Measurements from ENCODE around the gene HNRNPH2.

HNRNPH2 gene

DNA sequence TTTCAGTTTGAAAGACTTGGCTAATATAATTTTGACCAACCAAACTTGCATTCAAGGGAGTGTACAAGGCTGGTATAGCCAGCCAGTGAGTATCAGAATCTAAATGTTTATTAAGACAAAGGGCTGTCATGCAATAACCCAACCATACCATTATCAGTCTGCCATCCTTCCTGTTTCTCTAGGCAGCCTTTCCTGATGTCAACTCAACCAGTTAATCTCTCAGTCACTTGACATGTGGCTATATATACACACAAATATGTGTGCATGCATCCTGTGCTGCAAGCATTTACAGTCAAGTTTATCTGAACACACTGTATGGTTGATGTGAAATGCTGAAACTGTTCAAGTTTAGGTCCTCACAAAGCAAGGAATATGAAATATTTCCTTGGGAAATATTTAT is 39.2 kb upstream of the HNRNPH2 start:
- H2AFZ ChIP-seq (ENCODE audit: low read depth, low read length, severe bottlenecking): no peak overlapping the region
- TF ChIP-seq, protein P1, sequence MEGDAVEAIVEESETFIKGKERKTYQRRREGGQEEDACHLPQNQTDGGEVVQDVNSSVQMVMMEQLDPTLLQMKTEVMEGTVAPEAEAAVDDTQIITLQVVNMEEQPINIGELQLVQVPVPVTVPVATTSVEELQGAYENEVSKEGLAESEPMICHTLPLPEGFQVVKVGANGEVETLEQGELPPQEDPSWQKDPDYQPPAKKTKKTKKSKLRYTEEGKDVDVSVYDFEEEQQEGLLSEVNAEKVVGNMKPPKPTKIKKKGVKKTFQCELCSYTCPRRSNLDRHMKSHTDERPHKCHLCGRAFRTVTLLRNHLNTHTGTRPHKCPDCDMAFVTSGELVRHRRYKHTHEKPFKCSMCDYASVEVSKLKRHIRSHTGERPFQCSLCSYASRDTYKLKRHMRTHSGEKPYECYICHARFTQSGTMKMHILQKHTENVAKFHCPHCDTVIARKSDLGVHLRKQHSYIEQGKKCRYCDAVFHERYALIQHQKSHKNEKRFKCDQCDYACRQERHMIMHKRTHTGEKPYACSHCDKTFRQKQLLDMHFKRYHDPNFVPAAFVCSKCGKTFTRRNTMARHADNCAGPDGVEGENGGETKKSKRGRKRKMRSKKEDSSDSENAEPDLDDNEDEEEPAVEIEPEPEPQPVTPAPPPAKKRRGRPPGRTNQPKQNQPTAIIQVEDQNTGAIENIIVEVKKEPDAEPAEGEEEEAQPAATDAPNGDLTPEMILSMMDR (IDR thresholded peaks at IDR 0.05; ENCODE audit: insufficient read depth, low read length, poor library complexity, severe bottlenecking): no peak
- no peak for TF ChIP-seq EZH2phosphoT487 (conservative IDR thresholded peaks at IDR 0.05; ENCODE audit: low read length)
- H3K4me2 ChIP-seq (ENCODE audit: low read depth, low read length, poor library complexity, severe bottlenecking): no peak overlapping the region
- H3K27me3 ChIP-seq (ENCODE audit: low read length): no peaks in the 10 kb centered on the region
- H3K9ac ChIP-seq (ENCODE audit: low read length): no peak overlapping the region
- H3K36me3 ChIP-seq (ENCODE audit: low read length): peaks cover 3% of the 10 kb centered on the region; the same call in 1 of the 2 replicates
- H3K4me3 ChIP-seq (ENCODE audit: insufficient read depth, low read length, poor library complexity, severe bottlenecking): no peak overlapping the region
- no peaks in the 10 kb centered on the region for H3K9me2 ChIP-seq (replicated peaks; ENCODE audit: insufficient read depth, low read length)
- H4K20me1 ChIP-seq (ENCODE audit: low read depth, low read length): no peaks in the 10 kb centered on the region
- no peaks in the 10 kb centered on the region for H3F3A ChIP-seq (ENCODE audit: insufficient read depth)
- no peaks in the 10 kb centered on the region for H3K9me3 ChIP-seq (ENCODE audit: insufficient read depth, low read length)
- H3K27ac ChIP-seq (ENCODE audit: low read depth, low read length): no peak overlapping the region
- no peaks in the 10 kb centered on the region for H3K79me2 ChIP-seq (ENCODE audit: insufficient read depth, low read length)

DNA sequence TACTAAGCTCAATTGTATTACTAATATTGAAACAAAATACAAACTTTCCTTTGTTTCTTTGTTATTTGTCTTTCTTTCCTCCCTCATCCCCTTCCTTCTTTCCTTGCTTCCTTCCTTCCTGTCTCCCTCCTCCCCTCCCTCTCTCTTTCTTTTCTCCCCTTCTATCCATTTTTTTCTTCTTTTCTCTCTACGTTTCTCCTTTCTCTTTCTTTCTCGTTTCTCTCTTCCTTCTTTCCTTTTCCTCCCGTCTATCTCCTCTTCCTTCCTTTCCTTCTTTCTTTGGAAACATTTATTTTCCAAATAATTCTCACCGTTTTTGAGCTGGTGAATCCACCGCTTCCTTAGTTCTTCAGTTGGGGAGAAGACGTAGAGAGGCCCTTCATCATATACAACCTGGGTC is 38.3 kb upstream of the HNRNPH2 start:
- H2AFZ ChIP-seq (ENCODE audit: low read depth, low read length, severe bottlenecking): no peak overlapping the region
- no peaks in the 10 kb centered on the region for H3K27me3 ChIP-seq (ENCODE audit: low read length)
- no peak overlapping the region for H3K9ac ChIP-seq (ENCODE audit: low read length)
- H3F3A ChIP-seq (ENCODE audit: insufficient read depth): no peaks in the 10 kb centered on the region
- no peak overlapping the region for H3K4me2 ChIP-seq (ENCODE audit: low read depth, low read length, poor library complexity, severe bottlenecking)
- no peaks in the 10 kb centered on the region for H3K9me2 ChIP-seq (replicated peaks; ENCODE audit: insufficient read depth, low read length)
- no peaks in the 10 kb centered on the region for H4K20me1 ChIP-seq (ENCODE audit: low read depth, low read length)
- no peaks in the 10 kb centered on the region for H3K9me3 ChIP-seq (ENCODE audit: insufficient read depth, low read length)
- H3K36me3 ChIP-seq (ENCODE audit: low read length): peaks cover 8% of the 10 kb centered on the region; the same call in 1 of the 2 replicates
- no peak overlapping the region for H3K4me3 ChIP-seq (ENCODE audit: insufficient read depth, low read length, poor library complexity, severe bottlenecking)
- no peaks in the 10 kb centered on the region for H3K79me2 ChIP-seq (ENCODE audit: insufficient read depth, low read length)
- TF ChIP-seq, protein P1 (IDR thresholded peaks at IDR 0.05; ENCODE audit: insufficient read depth, low read length, poor library complexity, severe bottlenecking): no peak
- no peak for TF ChIP-seq EZH2phosphoT487 (conservative IDR thresholded peaks at IDR 0.05; ENCODE audit: low read length)
- no peak overlapping the region for H3K27ac ChIP-seq (ENCODE audit: low read depth, low read length)

DNA sequence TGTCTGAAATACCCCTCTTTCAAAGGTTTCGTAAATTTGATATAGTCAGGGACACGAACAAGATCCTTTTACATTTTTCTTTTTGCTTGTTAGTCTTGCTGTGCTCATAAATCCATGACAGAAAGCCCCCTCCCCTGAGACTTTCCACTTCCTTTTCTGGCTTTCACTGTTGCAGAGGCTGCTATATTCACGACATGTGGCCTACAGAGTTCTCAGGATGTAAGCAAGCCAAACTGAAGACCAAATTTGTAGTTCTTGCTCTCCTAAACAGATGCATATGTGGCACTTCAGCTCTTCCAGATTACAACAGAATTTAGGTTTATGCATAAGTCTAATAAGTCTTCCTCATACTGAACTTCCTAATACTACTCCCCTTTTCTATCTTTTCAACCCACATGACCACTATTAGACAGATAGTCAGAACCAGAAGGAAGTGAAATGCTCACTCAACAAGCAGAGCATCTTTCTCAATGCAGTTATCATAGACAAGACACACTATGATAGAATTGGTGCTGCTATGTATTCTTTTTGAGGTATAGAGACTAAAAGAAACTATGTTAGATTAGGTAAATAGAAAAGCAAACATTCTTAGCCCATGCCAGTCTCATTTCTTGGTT is 37.0 kb upstream of the HNRNPH2 start:
- H3K4me3 ChIP-seq (ENCODE audit: insufficient read depth, low read length, poor library complexity, severe bottlenecking): no peak overlapping the region
- H3K27me3 ChIP-seq (ENCODE audit: low read length): no peaks in the 10 kb centered on the region
- no peak overlapping the region for H2AFZ ChIP-seq (ENCODE audit: low read depth, low read length, severe bottlenecking)
- no peaks in the 10 kb centered on the region for H3F3A ChIP-seq (ENCODE audit: insufficient read depth)
- H3K4me2 ChIP-seq (ENCODE audit: low read depth, low read length, poor library complexity, severe bottlenecking): no peak overlapping the region
- no peaks in the 10 kb centered on the region for H4K20me1 ChIP-seq (ENCODE audit: low read depth, low read length)
- H3K36me3 ChIP-seq (ENCODE audit: low read length): peaks cover 8% of the 10 kb centered on the region; the same call in 1 of the 2 replicates
- no peaks in the 10 kb centered on the region for H3K9me2 ChIP-seq (replicated peaks; ENCODE audit: insufficient read depth, low read length)
- H3K9me3 ChIP-seq (ENCODE audit: insufficient read depth, low read length): no peaks in the 10 kb centered on the region
- no peak overlapping the region for H3K9ac ChIP-seq (ENCODE audit: low read length)
- peak overlapping the region; percentile 40; the same call in 1 of the 2 replicates for H3K27ac ChIP-seq (ENCODE audit: low read depth, low read length)
- H3K79me2 ChIP-seq (ENCODE audit: insufficient read depth, low read length): no peaks in the 10 kb centered on the region
- TF ChIP-seq EZH2phosphoT487 (conservative IDR thresholded peaks at IDR 0.05; ENCODE audit: low read length): no peak
- TF ChIP-seq, protein P1 (IDR thresholded peaks at IDR 0.05; ENCODE audit: insufficient read depth, low read length, poor library complexity, severe bottlenecking): no peak
